Measurements from ENCODE around the gene SLC2A6.

GRCh38 chr9:133465984-133466383 lies 12.9 kb downstream of the SLC2A6 start:
- TF ChIP-seq, protein P1, sequence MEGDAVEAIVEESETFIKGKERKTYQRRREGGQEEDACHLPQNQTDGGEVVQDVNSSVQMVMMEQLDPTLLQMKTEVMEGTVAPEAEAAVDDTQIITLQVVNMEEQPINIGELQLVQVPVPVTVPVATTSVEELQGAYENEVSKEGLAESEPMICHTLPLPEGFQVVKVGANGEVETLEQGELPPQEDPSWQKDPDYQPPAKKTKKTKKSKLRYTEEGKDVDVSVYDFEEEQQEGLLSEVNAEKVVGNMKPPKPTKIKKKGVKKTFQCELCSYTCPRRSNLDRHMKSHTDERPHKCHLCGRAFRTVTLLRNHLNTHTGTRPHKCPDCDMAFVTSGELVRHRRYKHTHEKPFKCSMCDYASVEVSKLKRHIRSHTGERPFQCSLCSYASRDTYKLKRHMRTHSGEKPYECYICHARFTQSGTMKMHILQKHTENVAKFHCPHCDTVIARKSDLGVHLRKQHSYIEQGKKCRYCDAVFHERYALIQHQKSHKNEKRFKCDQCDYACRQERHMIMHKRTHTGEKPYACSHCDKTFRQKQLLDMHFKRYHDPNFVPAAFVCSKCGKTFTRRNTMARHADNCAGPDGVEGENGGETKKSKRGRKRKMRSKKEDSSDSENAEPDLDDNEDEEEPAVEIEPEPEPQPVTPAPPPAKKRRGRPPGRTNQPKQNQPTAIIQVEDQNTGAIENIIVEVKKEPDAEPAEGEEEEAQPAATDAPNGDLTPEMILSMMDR (conservative IDR thresholded peaks at IDR 0.05 in 1 of 2, IDR thresholded peaks at IDR 0.05 in 1 of 2; ENCODE audit: low read depth in 1 of 2, low read length in 2 of 2), result no peak
- TF ChIP-seq EZH2 (IDR thresholded peaks at IDR 0.05; ENCODE audit: low read length, missing control alignments), result no peak
